Gastroesophageal sphincter (tissue), 3 donors: ENCODE data around the gene TMEM63A.

Experiments
- POLR2A ChIP-seq, 2 donors: fragments of 450-650 bp; IDR thresholded peaks; one replicate each; pipeline ENCODE4 v1.6.1; 2017; ENCODE audit warnings: antibody characterized with exemption in 2 of 2, mild to moderate bottlenecking in 2 of 2, moderate library complexity in 1 of 2
- TF ChIP-seq, protein P1 (sequence below), 4 experiments: fragments of 200-600 bp in 2 of 4; fragments of 450-650 bp in 2 of 4; sonication (generic) in 1 of 4; IDR thresholded peaks; one replicate each; pipeline ENCODE4 v1.5.1; 2017 to 2019; ENCODE audit warnings: antibody characterized with exemption in 4 of 4, mild to moderate bottlenecking in 2 of 4, moderate library complexity in 2 of 4

GRCh38 chr1:225849925-225850324 is 32.3 kb downstream of the TMEM63A start:
- TF ChIP-seq, protein P1, sequence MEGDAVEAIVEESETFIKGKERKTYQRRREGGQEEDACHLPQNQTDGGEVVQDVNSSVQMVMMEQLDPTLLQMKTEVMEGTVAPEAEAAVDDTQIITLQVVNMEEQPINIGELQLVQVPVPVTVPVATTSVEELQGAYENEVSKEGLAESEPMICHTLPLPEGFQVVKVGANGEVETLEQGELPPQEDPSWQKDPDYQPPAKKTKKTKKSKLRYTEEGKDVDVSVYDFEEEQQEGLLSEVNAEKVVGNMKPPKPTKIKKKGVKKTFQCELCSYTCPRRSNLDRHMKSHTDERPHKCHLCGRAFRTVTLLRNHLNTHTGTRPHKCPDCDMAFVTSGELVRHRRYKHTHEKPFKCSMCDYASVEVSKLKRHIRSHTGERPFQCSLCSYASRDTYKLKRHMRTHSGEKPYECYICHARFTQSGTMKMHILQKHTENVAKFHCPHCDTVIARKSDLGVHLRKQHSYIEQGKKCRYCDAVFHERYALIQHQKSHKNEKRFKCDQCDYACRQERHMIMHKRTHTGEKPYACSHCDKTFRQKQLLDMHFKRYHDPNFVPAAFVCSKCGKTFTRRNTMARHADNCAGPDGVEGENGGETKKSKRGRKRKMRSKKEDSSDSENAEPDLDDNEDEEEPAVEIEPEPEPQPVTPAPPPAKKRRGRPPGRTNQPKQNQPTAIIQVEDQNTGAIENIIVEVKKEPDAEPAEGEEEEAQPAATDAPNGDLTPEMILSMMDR (IDR thresholded peaks at IDR 0.05), result no peak
- no peak for TF ChIP-seq POLR2A (IDR thresholded peaks at IDR 0.05)
